ENCODE data around the gene FRMPD2.
"Not testable (repeated sequence)": the region's sequence is repeated elsewhere in the genome, so short reads cannot be mapped to it uniquely, and the experiment has no call there.

FRMPD2 gene

DNA sequence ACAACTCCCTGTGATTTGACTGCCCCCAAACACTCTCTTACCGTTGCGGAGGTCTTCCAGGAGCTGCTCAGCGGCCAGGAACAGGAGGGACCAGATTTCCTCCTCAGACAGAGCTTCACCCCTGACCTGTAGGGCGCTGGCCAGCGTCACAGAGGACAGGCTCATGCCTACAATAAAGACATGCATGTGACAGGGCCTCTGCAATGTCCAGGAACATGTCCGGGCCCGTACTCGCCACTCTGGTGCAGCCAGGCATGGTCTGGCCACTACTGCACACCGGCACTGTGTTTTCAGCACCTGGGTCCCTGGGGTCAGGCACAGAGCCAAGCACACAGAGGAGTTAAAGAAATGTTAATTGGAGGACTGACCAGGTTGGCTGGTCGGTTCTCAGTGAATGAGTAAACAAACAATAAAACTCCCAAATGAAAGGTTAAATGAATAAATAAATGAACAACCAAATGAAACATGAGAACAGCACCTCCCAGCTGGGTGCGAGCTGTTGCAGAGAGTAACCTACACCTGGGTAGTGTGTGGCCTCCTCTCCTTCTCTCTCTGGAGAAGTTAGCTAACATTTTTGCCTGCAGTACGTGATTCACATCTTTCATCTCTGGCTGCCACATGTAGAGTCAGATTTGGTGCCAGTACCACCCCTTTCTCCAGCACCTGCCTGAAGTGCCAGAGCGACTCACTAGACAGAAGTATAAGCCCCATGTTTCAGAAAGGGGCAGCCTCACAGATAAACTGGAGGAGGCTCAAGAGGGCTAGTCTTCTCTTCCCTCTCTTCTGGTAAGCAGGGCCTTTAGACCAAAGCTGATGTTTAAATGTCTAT lies 22.8 kb downstream of the FRMPD2 start:
- DNase-seq (ENCODE audit: low read depth in 2 of 2), result no peak

DNA sequence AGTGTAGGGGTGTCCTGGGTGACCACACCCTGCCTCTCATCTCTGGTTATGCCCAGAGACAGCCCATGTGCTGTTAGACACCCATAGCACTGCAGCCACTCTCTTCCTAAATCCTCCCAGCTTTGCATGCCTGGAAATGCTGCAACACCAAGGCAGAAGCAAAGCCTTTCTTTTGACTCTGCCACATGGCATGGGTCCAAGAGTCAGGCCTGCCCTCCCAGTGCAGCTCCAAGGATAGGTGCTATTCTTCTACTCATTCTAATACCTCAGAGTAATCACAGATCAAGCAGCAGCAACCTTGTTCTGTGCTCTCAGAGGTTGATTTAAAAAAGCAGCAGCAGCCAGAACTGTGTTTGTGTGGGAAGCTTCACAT lies 23.4 kb downstream of the FRMPD2 start:
- DNase-seq (ENCODE audit: low read depth in 2 of 2), result no peak

DNA sequence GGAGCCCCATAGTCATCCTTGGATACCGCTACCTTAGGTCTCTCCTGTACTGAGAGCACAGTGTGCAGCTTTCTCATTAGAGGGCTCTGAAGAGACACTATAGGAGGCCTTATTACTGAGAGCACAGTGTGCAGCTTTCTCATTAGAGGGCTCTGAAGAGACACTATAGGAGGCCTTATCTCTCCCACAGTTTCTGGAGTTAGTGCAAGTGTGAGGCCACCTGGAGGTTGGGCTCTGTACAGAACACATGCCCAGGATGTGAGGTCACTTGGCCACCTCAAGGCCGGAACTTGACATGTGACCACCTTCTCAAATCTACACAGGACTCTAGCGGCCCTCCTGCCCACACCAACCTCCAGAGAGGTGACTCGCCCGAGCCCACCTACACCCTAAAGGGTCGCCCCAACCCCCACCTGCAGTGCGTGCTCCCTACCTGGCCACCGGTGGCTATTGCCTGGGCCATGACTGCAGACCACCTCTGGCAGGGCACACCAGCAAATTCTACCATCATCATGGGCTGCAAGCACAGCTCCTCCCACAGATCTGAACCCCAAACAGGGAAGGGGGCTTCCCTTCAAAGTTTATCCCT lies 24.6 kb downstream of the FRMPD2 start:
- no peak for DNase-seq (ENCODE audit: low read depth in 2 of 2)

DNA sequence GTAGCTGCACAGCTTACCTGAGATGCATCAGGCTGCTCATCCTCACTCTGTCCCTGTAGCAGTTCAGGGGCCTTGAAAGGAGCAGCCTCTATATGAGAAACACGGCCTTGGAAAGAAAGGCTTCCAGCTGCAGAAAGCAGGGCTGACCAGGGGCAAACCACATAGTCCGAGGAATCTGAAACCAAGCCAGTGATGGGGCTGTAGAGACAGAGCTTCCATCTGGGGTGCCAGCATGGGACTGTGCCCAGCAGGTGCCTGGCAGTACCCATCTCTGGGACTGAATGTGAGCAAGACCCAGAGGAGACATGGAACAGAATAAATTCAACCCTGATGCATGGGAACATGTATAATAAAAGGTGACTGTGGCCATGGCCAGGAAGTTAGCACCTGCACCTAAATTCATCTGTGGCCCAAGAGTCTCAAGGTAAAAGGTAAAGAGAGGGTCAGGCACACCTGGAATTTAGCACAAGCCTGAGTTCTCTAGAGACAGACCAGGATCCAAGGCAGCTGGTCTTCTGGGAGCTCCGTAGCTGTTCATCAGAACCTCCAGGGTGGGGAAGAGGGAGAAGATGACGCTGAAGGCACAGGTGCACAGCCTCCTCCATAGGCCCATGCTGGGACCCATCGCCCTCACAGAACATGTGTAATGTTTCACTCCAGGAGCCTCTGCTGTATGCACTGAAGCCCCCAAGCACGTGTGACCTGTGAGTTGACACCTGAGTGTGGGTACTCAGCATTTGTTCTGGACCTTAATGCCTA lies 25.3 kb downstream of the FRMPD2 start:
- no peak for DNase-seq (ENCODE audit: low read depth in 2 of 2)

DNA sequence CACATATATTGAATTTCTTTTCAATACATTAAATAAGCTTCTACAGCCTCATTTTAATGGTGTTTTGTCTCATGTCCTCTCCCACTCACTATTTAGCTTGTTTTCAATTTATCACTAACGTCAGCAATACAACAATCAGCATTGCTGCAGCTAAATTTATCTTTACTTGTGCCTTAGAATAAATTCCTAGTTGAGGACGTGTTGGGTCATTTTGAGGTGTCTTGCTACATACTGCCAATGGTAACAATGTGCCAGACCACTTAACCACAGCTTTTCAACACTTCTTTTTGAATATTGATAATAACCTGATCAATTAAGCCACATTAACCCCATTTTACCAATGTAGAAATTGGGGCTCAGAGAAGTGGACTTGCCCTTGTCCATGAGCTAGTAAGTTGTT lies 26.0 kb downstream of the FRMPD2 start:
- no peak for DNase-seq (ENCODE audit: low read depth in 2 of 2)

DNA sequence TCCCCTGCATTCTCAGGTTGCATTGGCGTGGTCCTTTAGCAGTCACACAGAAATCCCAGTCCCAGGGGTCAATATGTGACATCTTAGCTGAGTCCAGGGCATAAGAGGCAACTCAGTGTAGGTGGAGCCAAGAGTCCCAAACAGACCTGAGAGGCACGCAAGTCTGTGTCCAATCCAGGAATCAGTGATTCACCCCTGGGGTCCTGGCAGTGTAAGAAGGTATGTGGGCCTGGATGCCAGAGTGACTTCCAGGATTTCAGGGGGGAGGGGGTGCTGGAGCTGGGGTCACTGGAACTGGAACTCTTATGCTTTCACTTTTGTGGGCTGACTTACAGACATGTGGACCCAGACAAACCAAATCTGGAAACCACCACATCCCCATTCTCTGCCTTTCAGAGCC lies 26.8 kb downstream of the FRMPD2 start:
- DNase-seq (ENCODE audit: low read depth in 2 of 2), result no peak

DNA sequence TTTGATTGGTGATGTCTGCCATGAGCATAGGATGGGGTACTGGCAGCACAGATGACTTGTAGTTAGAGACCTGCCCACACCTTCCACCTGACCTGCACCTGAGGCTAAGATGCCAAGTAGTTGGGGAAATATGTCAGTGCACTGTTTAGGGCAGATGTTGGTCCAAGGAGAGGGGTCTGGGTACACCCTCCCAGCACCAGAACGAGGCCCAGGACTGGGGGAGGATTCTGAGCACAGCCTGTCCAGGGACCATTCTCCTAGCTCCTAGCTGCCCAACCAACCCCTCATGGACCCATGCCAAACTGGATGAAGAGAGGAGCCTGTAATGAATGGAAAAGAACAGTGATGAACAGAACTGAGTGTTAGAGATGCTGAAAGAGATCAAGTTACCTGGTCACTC lies 28.0 kb downstream of the FRMPD2 start:
- no peak for DNase-seq (ENCODE audit: low read depth in 2 of 2)

DNA sequence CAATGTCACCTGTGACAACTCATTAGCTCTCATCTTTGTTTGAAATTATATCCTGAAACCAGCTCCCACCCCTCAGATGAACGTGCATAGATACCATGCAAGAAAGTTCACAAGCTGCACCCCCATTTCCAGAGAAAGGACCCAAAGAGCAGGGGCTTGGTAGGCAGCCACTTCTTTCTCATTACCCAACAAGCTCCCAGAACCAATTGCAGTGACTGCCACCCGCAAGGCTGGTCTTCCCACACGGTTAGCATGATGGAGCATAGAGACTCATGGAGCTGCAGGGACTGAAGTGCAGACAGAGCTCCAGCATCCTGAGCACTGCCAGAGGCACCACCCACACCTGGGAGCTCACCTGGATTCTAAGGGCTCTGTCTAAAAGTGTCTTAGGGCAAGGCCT lies 28.5 kb downstream of the FRMPD2 start:
- no peak for DNase-seq (ENCODE audit: low read depth in 2 of 2)

DNA sequence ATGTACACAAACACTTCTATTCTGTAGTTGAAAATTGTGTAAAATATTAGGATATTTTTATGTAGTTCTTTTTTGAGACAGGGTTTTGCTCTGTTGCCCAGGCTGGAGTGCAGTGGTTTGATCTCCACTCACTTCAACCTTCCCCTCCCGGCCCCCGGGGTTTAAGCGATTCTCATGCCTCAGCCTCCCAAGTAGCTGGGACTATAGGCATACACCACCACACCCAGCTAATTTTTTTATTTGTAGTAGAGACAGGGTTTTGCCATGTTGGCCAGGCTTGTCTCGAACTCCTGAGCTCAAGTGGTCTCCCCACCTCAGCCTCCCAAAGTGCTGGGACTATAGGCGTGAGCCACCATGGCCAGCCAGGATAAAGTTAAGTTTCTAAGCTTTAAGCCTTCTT lies 30.6 kb downstream of the FRMPD2 start:
- DNase-seq (ENCODE audit: low read depth in 2 of 2), result not testable (repeated sequence)

DNA sequence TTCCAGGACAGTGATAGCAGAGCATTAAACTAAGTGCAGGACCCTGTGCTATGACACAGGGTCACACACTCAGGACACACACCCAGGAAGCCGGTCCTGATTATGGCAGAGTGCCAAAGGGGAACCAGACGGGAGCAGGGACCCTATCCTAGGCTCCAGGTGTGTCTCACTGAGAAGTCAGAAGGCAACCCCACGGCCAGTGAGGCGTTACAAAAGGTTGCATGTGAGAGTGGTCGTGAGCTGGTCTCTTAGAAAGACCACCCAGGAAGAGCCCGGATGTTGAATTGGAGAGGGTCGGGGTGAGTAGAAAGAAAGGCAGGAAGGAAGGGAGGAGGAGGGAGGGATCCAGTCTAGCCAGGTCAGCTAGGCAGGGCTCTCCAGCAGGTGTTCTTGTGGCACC lies 31.0 kb downstream of the FRMPD2 start:
- no peak for DNase-seq (ENCODE audit: low read depth in 2 of 2)

DNA sequence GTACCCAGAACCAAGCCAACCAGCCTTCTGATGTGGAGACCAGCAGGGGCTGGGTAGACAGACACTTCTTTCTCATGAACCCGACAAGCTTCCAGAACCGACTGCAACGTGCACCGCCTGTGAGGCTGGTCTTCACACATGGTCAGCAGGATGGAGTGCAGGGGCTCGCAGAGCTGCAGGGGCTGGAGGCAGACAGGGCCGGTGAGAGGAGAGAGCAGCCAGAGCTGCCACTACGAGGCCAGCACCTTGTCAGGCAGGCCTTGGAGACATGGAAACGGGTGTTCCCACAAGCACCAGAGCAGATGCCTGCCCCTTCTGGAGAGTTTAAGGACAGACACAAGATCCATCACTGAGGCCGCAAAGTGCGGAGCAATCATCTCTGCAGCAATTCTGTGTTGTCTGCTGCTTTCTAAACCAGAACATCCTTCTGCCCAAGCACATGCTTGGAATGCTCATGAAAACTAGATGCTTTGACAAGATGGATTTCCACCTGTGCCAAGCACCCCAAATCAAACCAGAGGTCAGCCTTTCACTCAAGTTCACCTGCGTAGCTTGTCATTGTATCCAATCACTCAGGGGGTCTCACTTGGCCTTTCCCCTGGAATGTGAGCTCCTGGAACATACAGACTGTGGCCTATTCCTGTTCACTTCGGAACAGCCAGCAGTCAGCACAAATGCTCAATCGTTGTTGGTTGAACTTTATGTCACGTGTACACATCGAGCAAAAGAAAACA lies 32.2 kb downstream of the FRMPD2 start:
- DNase-seq (ENCODE audit: low read depth in 2 of 2), result no peak

DNA sequence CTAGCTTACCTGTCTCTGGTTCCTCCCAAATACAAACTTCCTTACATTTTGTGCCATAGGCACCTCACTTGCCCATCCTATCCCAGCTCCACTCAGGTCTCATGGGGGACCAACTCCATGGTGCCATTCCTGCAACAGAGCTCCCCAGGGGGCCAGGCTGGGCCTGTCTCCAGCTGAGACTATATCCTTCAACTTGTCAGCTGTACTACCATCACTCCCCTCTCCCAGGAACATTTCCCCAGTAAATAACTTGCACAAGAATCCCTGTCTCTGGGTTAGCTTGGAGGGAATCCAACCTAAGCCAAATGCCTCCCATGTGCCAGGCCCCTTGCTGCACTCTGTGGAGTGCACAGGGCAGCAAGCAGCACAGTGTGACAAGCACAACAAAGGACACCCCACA lies 33.2 kb downstream of the FRMPD2 start:
- no peak for DNase-seq (ENCODE audit: low read depth in 2 of 2)

DNA sequence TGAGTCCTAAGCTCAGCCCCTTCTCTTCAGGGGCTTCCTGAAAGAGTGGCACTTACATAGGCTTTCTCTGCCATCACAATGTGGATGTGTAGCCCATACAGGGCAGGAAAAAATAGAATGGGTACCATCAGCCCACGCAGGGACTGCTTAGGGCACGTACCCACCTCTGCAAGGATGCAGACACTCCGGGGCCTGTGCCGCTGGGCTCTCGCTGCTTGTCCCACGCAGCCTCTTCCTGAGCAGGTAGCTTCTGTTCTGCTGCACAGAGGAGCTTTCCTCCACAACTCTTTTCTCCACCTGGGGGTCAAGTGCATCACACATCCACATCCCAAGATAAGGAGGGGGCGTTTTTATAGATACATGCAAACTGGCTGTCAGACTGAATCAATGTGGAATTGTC lies 34.3 kb downstream of the FRMPD2 start:
- DNase-seq (ENCODE audit: low read depth in 2 of 2), result no peak

DNA sequence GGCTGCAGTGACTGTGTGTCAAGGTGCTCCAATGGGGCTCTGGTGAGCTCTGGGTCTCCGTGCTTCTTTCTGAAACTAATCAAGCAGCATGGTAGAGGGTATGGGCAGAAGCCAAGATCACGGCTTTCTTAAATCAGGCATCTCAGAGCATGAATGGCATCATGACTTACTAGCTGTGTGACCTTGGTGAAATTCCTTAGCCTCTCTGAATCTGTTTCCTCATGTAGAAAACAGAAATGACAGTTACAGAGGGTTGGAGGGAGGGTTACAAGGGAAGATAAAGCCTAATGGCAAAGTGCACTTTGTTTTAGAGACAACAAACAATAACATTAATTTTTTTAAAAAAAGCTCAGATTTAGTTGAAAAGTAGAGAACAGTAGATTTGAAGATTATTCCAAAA lies 34.9 kb downstream of the FRMPD2 start:
- DNase-seq (ENCODE audit: low read depth in 2 of 2), result no peak

DNA sequence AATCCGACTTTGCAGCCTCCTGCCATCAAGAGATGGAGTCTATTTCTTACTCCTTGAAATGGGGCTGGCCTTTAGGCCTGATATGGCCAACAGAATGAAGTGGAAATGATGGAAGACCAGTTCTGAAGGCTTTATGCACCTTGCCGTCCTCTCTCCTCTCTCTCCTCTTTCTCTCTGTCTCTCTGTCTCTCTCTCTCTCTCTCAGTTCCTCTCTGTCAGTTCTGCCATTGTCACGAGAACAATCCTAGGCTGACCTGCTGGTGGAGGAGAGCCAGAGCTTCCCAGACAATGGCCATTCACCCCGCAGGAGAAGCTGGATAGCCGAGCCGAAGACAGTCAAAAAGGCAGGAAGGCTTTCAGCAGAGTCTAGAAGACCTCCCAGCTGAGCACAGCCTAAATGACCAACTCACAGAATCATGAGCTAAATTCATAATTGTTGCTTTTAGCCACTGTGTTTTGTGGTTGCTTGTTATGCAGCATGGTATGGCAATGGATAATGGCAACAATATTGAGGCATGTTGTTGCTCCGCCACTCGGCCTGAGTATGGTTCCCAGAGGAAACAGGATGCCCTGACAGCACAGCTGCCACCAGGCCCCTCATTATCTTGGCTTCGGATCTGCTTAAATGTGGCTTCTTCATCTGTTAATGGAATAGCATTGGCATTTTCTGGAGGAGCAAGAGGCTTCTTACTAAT lies 35.5 kb downstream of the FRMPD2 start:
- no peak for DNase-seq (ENCODE audit: low read depth in 2 of 2)

DNA sequence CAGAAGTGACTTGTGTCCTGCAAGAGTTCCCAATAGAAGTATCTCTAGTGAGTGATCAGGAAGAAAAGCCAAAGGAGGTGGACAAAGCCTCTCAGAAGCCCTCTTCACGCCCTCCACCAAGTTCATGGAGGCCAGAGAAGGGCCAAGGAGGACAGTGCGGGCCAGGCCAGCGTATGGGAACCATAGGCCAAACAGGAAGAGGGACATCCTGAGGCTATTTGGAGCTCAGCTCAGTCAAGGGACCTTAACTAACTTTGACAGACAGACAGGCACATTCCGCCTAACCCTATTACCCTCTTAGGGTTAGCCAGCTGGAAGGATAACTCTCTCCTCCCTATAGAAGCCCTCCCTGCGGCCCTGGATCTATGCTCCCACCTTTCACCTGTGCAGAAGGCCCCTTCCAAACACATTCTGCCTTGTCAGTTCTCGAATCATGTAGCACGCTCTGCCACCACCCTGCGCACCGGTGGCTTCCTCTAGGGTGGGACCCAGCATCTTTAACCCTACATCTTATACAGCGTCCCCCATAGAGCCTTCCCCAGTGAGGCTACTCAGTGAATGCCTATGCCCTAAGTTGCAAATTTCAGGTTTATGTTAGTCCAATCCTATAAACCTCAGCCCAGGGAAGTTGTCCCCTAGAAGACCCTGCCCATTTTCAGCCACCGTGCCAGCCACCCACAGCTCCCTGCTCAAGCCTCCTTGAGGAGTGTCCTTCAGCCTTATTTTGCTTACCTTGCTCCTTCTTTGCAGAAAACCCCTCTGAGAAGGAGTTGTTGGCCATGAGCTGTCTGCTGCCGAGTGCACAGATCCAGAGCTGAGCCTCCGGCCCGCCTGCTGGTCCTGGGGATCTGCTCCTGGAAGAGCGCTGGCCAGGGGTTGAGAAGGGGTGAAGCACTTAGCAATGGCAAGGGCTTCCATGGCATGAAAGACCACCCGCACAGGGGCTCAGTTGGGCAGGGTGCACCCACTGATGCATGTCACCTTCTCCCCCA lies 36.9 kb downstream of the FRMPD2 start:
- no peak for DNase-seq (ENCODE audit: low read depth in 2 of 2)

DNA sequence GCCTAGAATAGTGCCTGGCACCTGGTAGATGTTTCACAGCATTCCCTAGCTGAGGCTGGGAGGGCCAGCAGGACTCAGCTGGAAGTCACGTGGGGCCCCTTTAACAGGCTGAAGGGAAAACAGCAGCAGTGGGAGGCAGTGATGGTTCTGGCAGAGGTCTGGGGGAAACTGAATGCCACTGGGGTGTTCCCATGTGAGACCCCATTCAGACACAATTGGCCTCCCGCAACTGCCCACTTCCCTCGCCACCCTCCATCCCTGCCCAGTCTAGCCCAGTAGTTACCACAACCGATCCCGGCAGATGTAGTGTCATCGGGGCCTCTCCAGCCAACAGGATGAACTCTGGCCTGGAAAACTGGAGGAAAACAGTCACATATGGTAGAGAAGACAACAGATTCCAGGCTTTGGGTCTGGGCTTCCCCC lies 38.3 kb downstream of the FRMPD2 start:
- no peak for DNase-seq (ENCODE audit: low read depth in 2 of 2)

DNA sequence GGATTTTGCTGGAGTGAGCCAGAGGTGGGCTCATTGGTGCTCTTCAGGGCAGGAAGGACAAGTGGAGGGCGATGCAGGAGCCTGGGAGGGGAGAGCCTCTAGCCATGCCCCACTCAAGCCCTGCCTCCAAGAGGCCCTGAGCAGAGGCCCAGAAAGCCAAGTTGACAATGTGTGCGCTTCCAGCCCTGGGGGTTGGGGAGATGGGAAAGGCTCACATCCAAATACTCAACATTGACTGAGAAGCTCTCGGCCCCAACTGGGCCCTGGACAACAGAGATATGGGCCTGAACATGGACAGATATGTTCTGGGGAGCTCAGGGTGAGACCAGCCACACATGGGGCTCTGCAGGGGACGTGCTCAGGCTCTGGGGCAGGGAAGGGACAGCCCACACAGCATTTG lies 39.0 kb downstream of the FRMPD2 start:
- no peak for DNase-seq (ENCODE audit: low read depth in 2 of 2)

DNA sequence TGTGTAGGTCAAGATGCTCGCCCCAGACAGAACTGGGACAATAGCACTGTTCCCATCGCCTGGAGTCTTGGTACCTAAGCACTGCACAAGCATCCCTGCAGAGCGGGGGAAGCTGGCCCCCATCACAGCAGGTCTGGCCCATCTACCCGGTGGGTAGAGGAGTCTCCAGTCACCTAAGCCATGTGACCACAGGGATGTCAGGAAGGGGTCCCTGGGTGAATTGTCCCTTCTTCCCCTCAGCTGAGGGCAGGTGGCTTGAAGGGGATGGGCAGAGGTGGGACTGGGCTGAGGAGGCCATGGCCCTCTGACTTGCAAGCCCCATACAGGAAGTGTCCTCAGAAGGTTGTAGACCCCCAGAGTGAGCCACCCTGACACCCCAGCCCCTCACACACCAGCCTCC lies 39.7 kb downstream of the FRMPD2 start:
- no peak for DNase-seq (ENCODE audit: low read depth in 2 of 2)

DNA sequence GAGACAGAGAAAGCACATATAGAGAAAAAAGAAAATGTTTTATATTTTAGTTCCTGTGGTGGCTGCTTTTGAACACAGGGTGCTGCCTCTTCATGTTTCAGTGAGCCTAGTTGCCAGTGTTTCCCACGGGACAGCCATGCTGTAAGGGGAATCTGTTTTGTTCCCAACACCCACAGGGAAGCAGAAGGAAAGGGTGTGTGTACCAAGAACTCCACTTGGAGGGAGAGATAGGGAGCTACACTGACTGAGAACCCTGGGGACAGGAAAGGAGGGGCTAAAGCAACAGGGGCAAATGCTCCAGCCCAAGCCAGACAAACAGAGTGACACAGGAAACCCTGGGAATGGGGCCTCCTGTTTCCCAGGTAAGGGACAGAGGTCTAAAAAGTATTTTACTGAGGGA lies 40.2 kb downstream of the FRMPD2 start:
- DNase-seq (ENCODE audit: low read depth in 2 of 2), result no peak
